Measurements from ENCODE around the gene PEX16.

DNA sequence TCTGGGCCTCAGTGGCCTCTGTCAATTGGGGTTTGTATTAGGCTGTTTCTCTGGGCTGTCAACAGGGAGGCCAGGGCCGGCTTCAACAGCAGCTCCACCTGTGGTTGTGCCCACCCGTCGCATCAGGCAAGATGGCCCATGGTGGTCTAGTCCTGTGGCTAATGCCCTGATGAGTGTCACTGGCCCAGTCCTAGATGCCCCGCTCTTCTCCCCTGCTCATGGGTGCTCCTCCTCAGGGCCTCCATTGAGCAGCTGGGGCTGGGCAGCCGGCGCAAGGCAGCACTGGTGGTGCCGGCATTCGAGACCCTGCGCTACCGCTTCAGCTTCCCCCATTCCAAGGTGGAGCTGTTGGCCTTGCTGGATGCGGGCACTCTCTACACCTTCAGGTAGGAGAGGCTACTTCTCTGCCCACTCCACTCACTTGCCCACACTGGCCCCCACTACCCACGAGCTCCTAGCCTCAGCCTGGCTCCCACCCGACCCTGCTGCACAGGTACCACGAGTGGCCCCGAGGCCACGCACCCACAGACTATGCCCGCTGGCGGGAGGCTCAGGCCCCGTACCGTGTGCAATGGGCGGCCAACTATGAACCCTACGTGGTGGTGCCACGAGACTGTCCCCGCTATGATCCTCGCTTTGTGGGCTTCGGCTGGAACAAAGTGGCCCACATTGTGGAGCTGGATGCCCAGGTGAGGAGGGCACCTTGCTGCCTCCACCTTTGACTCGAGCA lies 10.2 kb upstream of the PEX16 start:
- TF ChIP-seq, protein P1, sequence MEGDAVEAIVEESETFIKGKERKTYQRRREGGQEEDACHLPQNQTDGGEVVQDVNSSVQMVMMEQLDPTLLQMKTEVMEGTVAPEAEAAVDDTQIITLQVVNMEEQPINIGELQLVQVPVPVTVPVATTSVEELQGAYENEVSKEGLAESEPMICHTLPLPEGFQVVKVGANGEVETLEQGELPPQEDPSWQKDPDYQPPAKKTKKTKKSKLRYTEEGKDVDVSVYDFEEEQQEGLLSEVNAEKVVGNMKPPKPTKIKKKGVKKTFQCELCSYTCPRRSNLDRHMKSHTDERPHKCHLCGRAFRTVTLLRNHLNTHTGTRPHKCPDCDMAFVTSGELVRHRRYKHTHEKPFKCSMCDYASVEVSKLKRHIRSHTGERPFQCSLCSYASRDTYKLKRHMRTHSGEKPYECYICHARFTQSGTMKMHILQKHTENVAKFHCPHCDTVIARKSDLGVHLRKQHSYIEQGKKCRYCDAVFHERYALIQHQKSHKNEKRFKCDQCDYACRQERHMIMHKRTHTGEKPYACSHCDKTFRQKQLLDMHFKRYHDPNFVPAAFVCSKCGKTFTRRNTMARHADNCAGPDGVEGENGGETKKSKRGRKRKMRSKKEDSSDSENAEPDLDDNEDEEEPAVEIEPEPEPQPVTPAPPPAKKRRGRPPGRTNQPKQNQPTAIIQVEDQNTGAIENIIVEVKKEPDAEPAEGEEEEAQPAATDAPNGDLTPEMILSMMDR (conservative IDR thresholded peaks at IDR 0.05; ENCODE audit: low read length): no peak
- TF ChIP-seq EZH2phosphoT487 (IDR thresholded peaks at IDR 0.05; ENCODE audit: borderline replicate concordance, low read depth, low read length): no peak

All from OCI-LY7 (cell line).